ENCODE measurements around the gene PPP1R14B. TPM values are rescaled to one million over a fixed set of nuclear protein-coding genes. Genes with fewer than 3 reads are reported as not detected.

PPP1R14B gene
- total and polyA plus RNA-seq, 2 of the 13 experiments (the other 11 are each of a cell fraction or from before 2014, with no cell fraction given), result 110 to 148 TPM

DNA sequence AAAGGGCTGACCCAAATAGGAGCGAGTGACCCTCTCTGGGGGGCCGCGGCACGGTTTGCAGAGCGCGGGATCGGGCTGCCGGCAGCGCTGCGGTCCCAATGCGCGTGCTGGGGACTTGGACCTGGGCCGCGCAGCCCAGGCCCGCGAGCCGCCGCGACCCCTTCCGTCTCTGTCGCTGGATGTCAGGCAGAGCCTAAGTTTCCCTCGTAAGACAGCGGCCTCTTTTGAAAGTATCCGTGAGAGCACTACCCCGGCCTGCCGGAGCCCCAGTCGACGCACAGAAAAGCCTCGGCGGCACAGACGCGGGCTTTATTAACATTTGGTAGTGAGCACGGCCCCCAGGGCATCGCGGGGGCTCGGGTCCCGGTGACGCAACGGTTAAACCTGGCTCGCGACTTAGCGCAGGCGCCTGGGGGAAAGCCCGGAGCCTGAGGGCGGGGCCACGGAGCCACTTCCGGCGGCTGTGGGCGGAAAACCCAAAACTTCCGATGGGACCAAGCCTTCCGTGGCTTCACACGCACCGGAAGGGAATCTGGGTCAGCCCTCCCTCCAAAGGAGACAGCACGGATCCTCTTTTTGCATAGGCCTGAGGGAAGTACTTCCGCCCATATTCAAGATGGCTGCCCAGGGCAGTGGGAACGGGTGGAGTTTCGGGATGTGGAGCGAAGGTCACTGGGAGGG is 22.9 kb upstream of the PPP1R14B start (continued):
- no peak for TF ChIP-seq ZNF530 (CRISPR knock-in tag; IDR thresholded peaks at IDR 0.05; ENCODE audit: low read depth)
- TF ChIP-seq JUN (CRISPR knock-in tag; IDR thresholded peaks at IDR 0.05), result no peak
- no peak for TF ChIP-seq ZC3H4 (CRISPR knock-in tag; IDR thresholded peaks at IDR 0.05; ENCODE audit: borderline replicate concordance)
- TF ChIP-seq, protein P1, sequence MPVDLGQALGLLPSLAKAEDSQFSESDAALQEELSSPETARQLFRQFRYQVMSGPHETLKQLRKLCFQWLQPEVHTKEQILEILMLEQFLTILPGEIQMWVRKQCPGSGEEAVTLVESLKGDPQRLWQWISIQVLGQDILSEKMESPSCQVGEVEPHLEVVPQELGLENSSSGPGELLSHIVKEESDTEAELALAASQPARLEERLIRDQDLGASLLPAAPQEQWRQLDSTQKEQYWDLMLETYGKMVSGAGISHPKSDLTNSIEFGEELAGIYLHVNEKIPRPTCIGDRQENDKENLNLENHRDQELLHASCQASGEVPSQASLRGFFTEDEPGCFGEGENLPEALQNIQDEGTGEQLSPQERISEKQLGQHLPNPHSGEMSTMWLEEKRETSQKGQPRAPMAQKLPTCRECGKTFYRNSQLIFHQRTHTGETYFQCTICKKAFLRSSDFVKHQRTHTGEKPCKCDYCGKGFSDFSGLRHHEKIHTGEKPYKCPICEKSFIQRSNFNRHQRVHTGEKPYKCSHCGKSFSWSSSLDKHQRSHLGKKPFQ (CRISPR knock-in tag; IDR thresholded peaks at IDR 0.05; ENCODE audit: insufficient replicate concordance), result peak; percentile 10
- TF ChIP-seq, protein P2, sequence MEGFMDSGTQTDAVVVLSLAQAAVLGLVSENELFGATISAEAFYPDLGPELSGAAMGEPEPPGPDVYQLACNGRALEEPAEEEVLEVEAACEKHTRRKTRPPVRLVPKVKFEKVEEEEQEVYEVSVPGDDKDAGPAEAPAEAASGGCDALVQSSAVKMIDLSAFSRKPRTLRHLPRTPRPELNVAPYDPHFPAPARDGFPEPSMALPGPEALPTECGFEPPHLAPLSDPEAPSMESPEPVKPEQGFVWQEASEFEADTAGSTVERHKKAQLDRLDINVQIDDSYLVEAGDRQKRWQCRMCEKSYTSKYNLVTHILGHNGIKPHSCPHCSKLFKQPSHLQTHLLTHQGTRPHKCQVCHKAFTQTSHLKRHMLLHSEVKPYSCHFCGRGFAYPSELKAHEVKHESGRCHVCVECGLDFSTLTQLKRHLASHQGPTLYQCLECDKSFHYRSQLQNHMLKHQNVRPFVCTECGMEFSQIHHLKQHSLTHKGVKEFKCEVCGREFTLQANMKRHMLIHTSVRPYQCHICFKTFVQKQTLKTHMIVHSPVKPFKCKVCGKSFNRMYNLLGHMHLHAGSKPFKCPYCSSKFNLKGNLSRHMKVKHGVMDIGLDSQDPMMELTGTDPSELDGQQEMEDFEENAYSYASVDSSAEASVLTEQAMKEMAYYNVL (CRISPR knock-in tag; IDR thresholded peaks at IDR 0.05; ENCODE audit: borderline replicate concordance), result no peak
- peak; percentile 93 for TF ChIP-seq RXRB (CRISPR knock-in tag; IDR thresholded peaks at IDR 0.05; ENCODE audit: borderline replicate concordance)
- peak; percentile 26; the same call in 1 of the 2 replicates for TF ChIP-seq MLX (CRISPR knock-in tag; IDR thresholded peaks at IDR 0.05)
- TF ChIP-seq, protein P3, sequence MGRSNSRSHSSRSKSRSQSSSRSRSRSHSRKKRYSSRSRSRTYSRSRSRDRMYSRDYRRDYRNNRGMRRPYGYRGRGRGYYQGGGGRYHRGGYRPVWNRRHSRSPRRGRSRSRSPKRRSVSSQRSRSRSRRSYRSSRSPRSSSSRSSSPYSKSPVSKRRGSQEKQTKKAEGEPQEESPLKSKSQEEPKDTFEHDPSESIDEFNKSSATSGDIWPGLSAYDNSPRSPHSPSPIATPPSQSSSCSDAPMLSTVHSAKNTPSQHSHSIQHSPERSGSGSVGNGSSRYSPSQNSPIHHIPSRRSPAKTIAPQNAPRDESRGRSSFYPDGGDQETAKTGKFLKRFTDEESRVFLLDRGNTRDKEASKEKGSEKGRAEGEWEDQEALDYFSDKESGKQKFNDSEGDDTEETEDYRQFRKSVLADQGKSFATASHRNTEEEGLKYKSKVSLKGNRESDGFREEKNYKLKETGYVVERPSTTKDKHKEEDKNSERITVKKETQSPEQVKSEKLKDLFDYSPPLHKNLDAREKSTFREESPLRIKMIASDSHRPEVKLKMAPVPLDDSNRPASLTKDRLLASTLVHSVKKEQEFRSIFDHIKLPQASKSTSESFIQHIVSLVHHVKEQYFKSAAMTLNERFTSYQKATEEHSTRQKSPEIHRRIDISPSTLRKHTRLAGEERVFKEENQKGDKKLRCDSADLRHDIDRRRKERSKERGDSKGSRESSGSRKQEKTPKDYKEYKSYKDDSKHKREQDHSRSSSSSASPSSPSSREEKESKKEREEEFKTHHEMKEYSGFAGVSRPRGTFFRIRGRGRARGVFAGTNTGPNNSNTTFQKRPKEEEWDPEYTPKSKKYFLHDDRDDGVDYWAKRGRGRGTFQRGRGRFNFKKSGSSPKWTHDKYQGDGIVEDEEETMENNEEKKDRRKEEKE (IDR thresholded peaks at IDR 0.05), result no peak
- no peak for TF ChIP-seq ZNF512B (CRISPR knock-in tag; IDR thresholded peaks at IDR 0.05; ENCODE audit: borderline replicate concordance)
- TF ChIP-seq, protein P4, sequence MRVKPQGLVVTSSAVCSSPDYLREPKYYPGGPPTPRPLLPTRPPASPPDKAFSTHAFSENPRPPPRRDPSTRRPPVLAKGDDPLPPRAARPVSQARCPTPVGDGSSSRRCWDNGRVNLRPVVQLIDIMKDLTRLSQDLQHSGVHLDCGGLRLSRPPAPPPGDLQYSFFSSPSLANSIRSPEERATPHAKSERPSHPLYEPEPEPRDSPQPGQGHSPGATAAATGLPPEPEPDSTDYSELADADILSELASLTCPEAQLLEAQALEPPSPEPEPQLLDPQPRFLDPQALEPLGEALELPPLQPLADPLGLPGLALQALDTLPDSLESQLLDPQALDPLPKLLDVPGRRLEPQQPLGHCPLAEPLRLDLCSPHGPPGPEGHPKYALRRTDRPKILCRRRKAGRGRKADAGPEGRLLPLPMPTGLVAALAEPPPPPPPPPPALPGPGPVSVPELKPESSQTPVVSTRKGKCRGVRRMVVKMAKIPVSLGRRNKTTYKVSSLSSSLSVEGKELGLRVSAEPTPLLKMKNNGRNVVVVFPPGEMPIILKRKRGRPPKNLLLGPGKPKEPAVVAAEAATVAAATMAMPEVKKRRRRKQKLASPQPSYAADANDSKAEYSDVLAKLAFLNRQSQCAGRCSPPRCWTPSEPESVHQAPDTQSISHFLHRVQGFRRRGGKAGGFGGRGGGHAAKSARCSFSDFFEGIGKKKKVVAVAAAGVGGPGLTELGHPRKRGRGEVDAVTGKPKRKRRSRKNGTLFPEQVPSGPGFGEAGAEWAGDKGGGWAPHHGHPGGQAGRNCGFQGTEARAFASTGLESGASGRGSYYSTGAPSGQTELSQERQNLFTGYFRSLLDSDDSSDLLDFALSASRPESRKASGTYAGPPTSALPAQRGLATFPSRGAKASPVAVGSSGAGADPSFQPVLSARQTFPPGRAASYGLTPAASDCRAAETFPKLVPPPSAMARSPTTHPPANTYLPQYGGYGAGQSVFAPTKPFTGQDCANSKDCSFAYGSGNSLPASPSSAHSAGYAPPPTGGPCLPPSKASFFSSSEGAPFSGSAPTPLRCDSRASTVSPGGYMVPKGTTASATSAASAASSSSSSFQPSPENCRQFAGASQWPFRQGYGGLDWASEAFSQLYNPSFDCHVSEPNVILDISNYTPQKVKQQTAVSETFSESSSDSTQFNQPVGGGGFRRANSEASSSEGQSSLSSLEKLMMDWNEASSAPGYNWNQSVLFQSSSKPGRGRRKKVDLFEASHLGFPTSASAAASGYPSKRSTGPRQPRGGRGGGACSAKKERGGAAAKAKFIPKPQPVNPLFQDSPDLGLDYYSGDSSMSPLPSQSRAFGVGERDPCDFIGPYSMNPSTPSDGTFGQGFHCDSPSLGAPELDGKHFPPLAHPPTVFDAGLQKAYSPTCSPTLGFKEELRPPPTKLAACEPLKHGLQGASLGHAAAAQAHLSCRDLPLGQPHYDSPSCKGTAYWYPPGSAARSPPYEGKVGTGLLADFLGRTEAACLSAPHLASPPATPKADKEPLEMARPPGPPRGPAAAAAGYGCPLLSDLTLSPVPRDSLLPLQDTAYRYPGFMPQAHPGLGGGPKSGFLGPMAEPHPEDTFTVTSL (CRISPR knock-in tag; IDR thresholded peaks at IDR 0.05; ENCODE audit: borderline replicate concordance), result peak; percentile 23; the same call in 1 of the 2 replicates
- no peak for TF ChIP-seq KLF13 (CRISPR knock-in tag; IDR thresholded peaks at IDR 0.05)

Data from HepG2 (cell line).